Kidney epithelial cell (primary cell): ENCODE results near the gene IZUMO4. TPM values are rescaled to one million over a fixed set of nuclear protein-coding genes. Genes with fewer than 3 reads are reported as not detected.
A peak's percentile ranks its signal among the peaks of the same experiment; 100 is the strongest.

Experiments used
- DNase-seq: peaks from one replicate; pipeline ENCODE4 v3.0.0-alpha.2; 2010; ENCODE audit warnings: low read depth
- H3K27me3 ChIP-seq: 2 replicates; pipeline ENCODE4 v1.6.0; 2011; ENCODE audit warnings: low read length; ENCODE audit not compliant: control insufficient read depth, insufficient read depth
- H3K36me3 ChIP-seq: 2 replicates; pipeline ENCODE4 v1.5.1; 2011; ENCODE audit warnings: low read length; ENCODE audit not compliant: control insufficient read depth, insufficient read depth
- H3K4me3 ChIP-seq: 2 replicates; pipeline ENCODE4 v1.5.1; 2011; ENCODE audit warnings: low read depth, mild to moderate bottlenecking, control low read depth, low read length
- total RNA-seq: library from RNA; depleted of rRNA; stranded (reverse); fragments of >200 nt; gene quantifications from 2 replicates; pipeline ENCODE4 v1.2.3, GENCODE V29; 2015
- TF ChIP-seq, protein P1 (sequence below): IDR thresholded peaks from 2 replicates; pipeline ENCODE4 v1.5.1; 2011; ENCODE audit warnings: mild to moderate bottlenecking, moderate library complexity, low read length, control low read depth, inconsistent platforms; ENCODE audit not compliant: insufficient read depth, poor library complexity, severe bottlenecking

IZUMO4 gene, protein sequence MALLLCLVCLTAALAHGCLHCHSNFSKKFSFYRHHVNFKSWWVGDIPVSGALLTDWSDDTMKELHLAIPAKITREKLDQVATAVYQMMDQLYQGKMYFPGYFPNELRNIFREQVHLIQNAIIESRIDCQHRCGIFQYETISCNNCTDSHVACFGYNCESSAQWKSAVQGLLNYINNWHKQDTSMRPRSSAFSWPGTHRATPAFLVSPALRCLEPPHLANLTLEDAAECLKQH
- total RNA-seq = 1.6 and 3.8 TPM in 2 replicates

DNA sequence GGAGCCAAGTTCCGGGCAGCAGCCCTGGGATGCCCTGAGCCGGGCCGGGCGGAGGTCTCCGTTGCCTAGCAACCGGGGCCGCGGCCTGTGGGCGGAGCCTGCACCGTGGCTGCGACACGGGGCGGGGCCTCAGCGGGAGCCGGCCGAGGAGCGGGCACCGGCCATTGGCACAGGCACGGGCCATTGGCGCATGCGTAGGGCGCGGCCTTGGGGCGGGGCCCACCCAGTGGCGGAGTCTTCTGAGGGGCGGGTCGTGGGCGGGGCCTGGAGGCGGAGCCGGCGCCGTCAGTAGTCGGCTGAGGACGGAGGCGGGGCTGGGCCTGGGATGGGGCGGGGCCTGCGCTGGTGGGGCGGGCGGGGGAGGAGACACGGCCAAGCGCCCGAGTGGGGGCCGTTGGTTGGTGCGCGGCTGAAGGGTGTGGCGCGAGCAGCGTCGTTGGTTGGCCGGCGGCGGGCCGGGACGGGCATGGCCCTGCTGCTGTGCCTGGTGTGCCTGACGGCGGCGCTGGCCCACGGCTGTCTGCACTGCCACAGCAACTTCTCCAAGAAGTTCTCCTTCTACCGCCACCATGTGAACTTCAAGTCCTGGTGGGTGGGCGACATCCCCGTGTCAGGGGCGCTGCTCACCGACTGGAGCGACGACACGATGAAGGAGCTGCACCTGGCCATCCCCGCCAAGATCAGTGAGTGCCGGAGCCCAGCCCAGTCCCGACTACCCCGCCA lies at the start of gene IZUMO4:
TSS of gene IZUMO4 (plus strand) at position 436 of the 723 bp plus-strand sequence. CDS start at position 467, 31 bp downstream.
- no peaks in the 10 kb centered on the region for H3K36me3 ChIP-seq
- H3K4me3 ChIP-seq = peak within 1 kb of the TSS; percentile 75
- TF ChIP-seq, protein P1, sequence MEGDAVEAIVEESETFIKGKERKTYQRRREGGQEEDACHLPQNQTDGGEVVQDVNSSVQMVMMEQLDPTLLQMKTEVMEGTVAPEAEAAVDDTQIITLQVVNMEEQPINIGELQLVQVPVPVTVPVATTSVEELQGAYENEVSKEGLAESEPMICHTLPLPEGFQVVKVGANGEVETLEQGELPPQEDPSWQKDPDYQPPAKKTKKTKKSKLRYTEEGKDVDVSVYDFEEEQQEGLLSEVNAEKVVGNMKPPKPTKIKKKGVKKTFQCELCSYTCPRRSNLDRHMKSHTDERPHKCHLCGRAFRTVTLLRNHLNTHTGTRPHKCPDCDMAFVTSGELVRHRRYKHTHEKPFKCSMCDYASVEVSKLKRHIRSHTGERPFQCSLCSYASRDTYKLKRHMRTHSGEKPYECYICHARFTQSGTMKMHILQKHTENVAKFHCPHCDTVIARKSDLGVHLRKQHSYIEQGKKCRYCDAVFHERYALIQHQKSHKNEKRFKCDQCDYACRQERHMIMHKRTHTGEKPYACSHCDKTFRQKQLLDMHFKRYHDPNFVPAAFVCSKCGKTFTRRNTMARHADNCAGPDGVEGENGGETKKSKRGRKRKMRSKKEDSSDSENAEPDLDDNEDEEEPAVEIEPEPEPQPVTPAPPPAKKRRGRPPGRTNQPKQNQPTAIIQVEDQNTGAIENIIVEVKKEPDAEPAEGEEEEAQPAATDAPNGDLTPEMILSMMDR = peak; percentile 28
- peak; percentile 65 for DNase-seq
- H3K27me3 ChIP-seq = no peaks in the 10 kb centered on the region

DNA sequence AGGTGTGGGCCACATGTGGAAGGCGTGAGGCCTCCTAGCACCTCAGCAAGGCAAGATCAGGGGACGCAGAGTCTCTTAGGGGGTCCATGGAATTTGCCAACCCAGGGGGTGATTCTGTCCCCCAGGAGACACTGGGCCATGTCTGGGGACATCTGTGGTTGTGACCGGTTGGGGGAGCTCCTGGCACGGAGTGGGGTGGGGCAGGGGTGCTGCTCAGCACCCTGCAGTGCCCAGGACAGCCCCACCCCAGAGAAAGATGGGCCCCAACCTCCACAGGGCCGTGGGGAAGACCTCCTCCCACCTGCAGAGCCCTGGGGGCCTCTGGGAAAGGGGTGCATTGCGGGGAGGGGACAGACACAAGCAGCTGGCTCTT lies 49.7 kb upstream of the IZUMO4 start:
- no peak for DNase-seq
- Histone ChIP-seq H3K27me3 (no peaks in the 10 kb centered on the region), H3K4me3 (no peak overlapping the region), H3K36me3 (peaks cover 3% of the 10 kb centered on the region)
- TF ChIP-seq, protein P1 = no peak

DNA sequence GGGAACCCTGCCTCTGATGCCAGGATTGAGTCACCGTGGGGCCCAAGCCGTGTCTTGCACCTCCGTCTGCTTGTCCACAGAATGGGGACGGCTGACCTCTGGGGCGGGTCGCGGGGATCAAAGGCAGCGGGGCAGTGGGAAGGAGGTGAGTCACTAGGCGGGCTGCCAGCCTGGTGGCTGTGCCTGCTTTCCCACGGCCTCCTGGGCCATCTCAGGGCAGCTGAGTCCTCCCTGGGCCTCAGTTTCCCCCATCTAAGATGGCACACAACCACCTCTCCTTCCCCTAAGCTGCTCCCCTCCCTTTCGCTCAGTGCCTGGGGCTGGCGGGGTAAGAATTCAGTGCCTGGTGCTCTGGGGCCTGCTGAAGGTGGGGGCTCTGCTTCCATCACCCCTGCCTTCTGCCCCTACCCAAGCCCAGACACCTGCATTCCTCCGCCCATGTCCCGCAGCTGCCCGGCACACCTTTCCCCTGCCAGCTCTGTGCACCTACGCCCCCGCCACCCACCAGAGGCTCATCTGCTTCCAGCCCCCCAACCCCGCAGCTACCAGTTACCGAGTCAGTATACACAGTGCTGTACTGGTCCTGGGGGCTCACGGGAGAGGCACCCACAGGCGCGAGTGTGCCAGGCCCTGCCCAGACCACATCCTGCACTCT lies 49.1 kb upstream of the IZUMO4 start:
- TF ChIP-seq, protein P1 = no peak
- DNase-seq = no peak
- Histone ChIP-seq H3K27me3 (no peaks in the 10 kb centered on the region), H3K4me3 (no peak overlapping the region), H3K36me3 (peaks cover 3% of the 10 kb centered on the region)

DNA sequence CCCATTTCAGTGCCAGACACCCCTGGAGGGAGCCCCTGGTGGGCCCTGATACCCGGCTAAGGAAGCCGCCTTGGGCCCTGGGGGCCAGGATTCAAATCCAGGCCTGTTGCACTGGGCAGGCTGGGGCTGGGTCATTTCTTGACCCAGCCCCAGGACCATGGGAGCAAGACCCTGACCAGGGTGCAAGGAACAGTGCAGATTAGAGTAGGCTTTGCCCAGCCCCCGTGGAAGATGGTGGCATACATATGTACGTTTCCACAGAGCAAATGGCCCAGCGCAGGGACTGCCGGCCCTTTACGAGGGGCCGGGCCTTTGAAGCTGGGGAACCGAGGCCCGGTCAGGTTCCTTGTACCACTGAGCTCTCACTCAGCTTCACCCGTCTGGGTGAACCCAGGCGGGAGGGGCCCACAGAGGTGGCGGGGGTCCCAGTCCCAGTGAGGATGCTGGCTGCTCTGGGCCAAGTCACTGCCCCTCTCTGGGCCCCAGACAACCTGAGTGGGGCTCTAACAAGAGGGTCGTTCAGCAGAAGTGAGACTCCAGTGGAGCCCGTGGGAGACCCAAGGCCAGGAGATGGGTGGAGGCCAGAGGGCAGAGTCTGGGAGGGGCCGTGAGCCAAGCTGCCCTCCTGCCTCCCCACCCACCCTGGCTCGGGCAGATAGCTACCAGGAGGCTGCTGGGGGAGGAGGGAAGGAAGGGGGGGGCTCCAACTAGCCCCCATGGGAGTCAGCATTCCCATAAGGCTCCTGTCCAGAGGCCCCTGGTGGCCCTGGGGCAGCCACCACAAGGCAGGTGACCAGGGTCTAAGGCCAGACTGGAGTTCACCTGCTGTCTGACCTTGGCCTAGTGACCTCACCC lies 48.4 kb upstream of the IZUMO4 start:
- DNase-seq = no peak
- TF ChIP-seq, protein P1 = no peak
- Histone ChIP-seq H3K36me3 (peaks cover 3% of the 10 kb centered on the region), H3K27me3 (no peaks in the 10 kb centered on the region), H3K4me3 (no peak overlapping the region)

DNA sequence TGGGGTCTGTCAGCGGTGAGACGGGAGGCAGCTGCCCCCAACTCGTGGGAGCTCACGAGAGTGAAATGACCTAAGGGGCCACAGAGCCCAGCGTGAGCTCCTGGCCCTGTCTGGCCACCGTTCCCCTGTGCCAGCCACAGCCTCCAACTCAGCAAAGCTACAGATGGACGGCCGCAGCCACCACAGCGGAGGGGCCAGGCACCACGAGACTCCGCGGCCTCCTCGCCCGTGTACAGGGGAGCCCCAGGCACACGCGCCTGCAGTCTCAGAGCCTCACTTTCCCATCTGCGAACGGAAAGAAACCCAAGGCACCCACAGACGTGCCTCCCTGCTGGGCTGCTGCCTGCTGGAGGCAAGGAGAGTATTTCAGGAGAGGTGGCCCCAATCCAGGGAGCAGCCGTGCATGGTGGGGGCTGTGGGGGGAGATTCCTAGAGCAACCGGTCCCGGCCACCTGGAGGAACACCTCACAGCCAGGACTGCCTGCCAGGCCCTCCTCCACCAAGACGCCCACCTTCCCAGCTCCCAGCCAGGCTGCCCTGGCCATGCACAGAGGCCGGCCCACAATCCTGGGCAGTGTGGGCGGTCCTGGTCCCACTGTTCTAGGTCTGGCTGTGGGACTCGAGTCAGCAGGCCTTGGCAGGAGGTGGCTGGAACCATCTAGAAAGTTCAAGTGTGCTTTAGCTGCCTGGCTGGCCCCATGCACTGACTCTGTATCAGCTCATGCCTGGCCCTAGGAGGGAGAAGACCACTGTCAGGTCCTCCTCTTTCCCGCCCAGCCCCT lies 47.6 kb upstream of the IZUMO4 start:
- H3K4me3 ChIP-seq = peak overlapping the region; percentile 92
- DNase-seq = no peak
- TF ChIP-seq, protein P1 = no peak
- peaks cover 3% of the 10 kb centered on the region for H3K36me3 ChIP-seq
- no peaks in the 10 kb centered on the region for H3K27me3 ChIP-seq
